ENCODE results near the gene SPRY2. TPM values are rescaled to one million over a fixed set of nuclear protein-coding genes. Genes with fewer than 3 reads are reported as not detected.

Gene SPRY2
- polyA plus RNA-seq, 1 donor from 2014 or later, result 6.0 TPM

DNA sequence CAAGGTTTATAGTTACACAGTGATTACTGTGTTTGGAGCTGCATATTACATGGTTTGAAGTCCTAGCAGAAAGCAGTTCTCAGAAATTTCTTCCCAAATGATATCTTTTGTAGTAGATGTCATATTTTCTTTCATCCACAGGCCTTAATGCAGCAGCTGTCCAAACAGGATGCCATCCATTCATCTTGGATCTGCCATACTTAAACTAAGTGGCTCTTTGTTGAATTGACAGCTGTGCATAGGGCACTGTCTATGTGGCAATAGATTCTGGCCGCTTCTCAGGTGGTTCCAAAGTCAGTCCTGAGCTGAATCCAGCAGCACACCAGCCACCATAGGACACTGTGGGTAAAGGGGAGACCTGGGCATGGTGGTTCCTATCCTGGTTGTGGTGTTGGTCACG is 41.6 kb upstream of the SPRY2 start:
- H3K9me3 ChIP-seq (ENCODE audit: low read length), result no peaks in the 10 kb centered on the region
- no peaks in the 10 kb centered on the region for H3K79me2 ChIP-seq (replicated peaks; ENCODE audit: insufficient read depth, low read length)
- H3K9me2 ChIP-seq (ENCODE audit: insufficient read depth, low read length), result no peaks in the 10 kb centered on the region
- H3K27ac ChIP-seq (ENCODE audit: low read length), result no peak overlapping the region
- no peak overlapping the region for H3K4me2 ChIP-seq (ENCODE audit: low read length)
- H4K20me1 ChIP-seq (ENCODE audit: insufficient read depth), result no peaks in the 10 kb centered on the region
- H2AFZ ChIP-seq (ENCODE audit: low read depth, low read length), result no peak overlapping the region
- no peak overlapping the region for H3K9ac ChIP-seq (ENCODE audit: low read length)
- no peak overlapping the region for H3K4me3 ChIP-seq (ENCODE audit: low read length)
- H3F3A ChIP-seq (ENCODE audit: insufficient read depth, low read length, poor library complexity, severe bottlenecking), result no peaks in the 10 kb centered on the region
- no peak for TF ChIP-seq MXI1 (conservative IDR thresholded peaks at IDR 0.05; ENCODE audit: poor library complexity, severe bottlenecking)
- peak; percentile 77 for TF ChIP-seq POLR2AphosphoS5 (IDR thresholded peaks at IDR 0.05)
- TF ChIP-seq TAF1 (IDR thresholded peaks at IDR 0.05; ENCODE audit: low read depth), result no peak
- TF ChIP-seq, protein P1, sequence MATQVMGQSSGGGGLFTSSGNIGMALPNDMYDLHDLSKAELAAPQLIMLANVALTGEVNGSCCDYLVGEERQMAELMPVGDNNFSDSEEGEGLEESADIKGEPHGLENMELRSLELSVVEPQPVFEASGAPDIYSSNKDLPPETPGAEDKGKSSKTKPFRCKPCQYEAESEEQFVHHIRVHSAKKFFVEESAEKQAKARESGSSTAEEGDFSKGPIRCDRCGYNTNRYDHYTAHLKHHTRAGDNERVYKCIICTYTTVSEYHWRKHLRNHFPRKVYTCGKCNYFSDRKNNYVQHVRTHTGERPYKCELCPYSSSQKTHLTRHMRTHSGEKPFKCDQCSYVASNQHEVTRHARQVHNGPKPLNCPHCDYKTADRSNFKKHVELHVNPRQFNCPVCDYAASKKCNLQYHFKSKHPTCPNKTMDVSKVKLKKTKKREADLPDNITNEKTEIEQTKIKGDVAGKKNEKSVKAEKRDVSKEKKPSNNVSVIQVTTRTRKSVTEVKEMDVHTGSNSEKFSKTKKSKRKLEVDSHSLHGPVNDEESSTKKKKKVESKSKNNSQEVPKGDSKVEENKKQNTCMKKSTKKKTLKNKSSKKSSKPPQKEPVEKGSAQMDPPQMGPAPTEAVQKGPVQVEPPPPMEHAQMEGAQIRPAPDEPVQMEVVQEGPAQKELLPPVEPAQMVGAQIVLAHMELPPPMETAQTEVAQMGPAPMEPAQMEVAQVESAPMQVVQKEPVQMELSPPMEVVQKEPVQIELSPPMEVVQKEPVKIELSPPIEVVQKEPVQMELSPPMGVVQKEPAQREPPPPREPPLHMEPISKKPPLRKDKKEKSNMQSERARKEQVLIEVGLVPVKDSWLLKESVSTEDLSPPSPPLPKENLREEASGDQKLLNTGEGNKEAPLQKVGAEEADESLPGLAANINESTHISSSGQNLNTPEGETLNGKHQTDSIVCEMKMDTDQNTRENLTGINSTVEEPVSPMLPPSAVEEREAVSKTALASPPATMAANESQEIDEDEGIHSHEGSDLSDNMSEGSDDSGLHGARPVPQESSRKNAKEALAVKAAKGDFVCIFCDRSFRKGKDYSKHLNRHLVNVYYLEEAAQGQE (IDR thresholded peaks at IDR 0.05; ENCODE audit: borderline replicate concordance), result no peak
- TF ChIP-seq SMC3 (conservative IDR thresholded peaks at IDR 0.05; ENCODE audit: poor library complexity), result no peak
- TF ChIP-seq, protein P2, sequence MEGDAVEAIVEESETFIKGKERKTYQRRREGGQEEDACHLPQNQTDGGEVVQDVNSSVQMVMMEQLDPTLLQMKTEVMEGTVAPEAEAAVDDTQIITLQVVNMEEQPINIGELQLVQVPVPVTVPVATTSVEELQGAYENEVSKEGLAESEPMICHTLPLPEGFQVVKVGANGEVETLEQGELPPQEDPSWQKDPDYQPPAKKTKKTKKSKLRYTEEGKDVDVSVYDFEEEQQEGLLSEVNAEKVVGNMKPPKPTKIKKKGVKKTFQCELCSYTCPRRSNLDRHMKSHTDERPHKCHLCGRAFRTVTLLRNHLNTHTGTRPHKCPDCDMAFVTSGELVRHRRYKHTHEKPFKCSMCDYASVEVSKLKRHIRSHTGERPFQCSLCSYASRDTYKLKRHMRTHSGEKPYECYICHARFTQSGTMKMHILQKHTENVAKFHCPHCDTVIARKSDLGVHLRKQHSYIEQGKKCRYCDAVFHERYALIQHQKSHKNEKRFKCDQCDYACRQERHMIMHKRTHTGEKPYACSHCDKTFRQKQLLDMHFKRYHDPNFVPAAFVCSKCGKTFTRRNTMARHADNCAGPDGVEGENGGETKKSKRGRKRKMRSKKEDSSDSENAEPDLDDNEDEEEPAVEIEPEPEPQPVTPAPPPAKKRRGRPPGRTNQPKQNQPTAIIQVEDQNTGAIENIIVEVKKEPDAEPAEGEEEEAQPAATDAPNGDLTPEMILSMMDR (IDR thresholded peaks at IDR 0.05; ENCODE audit: poor library complexity, severe bottlenecking), result no peak
- no peak for TF ChIP-seq EZH2 (IDR thresholded peaks at IDR 0.05; ENCODE audit: borderline replicate concordance, insufficient read depth, low read length, poor library complexity, severe bottlenecking)
- TF ChIP-seq EP300 (conservative IDR thresholded peaks at IDR 0.05; ENCODE audit: poor library complexity, severe bottlenecking), result peak; percentile 94
- H3K36me3 ChIP-seq (ENCODE audit: insufficient read depth, low read length), result no peaks in the 10 kb centered on the region
- no peaks in the 10 kb centered on the region for H3K27me3 ChIP-seq (ENCODE audit: insufficient read depth, low read depth, low read length)

DNA sequence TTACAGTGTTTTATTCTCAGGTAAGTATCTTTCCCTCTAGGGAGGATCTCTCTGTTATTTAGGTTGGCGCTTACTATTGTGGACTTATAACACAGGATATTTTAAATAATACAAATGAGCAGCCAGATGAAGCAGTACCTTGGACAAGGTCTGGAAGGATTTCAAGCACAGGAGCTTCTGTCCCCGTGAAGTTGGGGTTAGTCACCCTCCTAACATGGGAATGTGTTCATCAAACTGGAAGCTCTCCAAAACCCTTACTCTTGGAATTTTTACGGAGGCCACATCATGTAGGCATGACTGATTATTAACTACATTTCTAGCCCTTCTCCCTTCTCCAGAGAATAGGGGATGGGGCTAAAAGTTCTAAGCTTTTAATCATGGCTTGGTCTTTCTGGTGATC is 38.3 kb upstream of the SPRY2 start:
- no peaks in the 10 kb centered on the region for H3K27me3 ChIP-seq (ENCODE audit: insufficient read depth, low read depth, low read length)
- H3K9ac ChIP-seq (ENCODE audit: low read length), result no peak overlapping the region
- no peaks in the 10 kb centered on the region for H3K36me3 ChIP-seq (ENCODE audit: insufficient read depth, low read length)
- no peaks in the 10 kb centered on the region for H3K79me2 ChIP-seq (replicated peaks; ENCODE audit: insufficient read depth, low read length)
- no peak overlapping the region for H3K27ac ChIP-seq (ENCODE audit: low read length)
- H3F3A ChIP-seq (ENCODE audit: insufficient read depth, low read length, poor library complexity, severe bottlenecking), result no peaks in the 10 kb centered on the region
- H4K20me1 ChIP-seq (ENCODE audit: insufficient read depth), result no peaks in the 10 kb centered on the region
- no peaks in the 10 kb centered on the region for H3K9me3 ChIP-seq (ENCODE audit: low read length)
- no peak overlapping the region for H3K4me3 ChIP-seq (ENCODE audit: low read length)
- no peaks in the 10 kb centered on the region for H3K9me2 ChIP-seq (ENCODE audit: insufficient read depth, low read length)
- TF ChIP-seq, protein P2 (IDR thresholded peaks at IDR 0.05; ENCODE audit: poor library complexity, severe bottlenecking), result no peak
- TF ChIP-seq TAF1 (IDR thresholded peaks at IDR 0.05; ENCODE audit: low read depth), result no peak
- no peak for TF ChIP-seq MXI1 (conservative IDR thresholded peaks at IDR 0.05; ENCODE audit: poor library complexity, severe bottlenecking)
- TF ChIP-seq POLR2AphosphoS5 (IDR thresholded peaks at IDR 0.05), result no peak
- no peak for TF ChIP-seq EP300 (conservative IDR thresholded peaks at IDR 0.05; ENCODE audit: poor library complexity, severe bottlenecking)
- TF ChIP-seq, protein P1 (IDR thresholded peaks at IDR 0.05; ENCODE audit: borderline replicate concordance), result no peak
- TF ChIP-seq EZH2 (IDR thresholded peaks at IDR 0.05; ENCODE audit: borderline replicate concordance, insufficient read depth, low read length, poor library complexity, severe bottlenecking), result no peak
- no peak for TF ChIP-seq SMC3 (conservative IDR thresholded peaks at IDR 0.05; ENCODE audit: poor library complexity)
- TF ChIP-seq RAD21 (conservative IDR thresholded peaks at IDR 0.05), result no peak
- H3K4me2 ChIP-seq (ENCODE audit: low read length), result no peak overlapping the region
- H2AFZ ChIP-seq (ENCODE audit: low read depth, low read length), result no peak overlapping the region
